ENCODE data around the gene DUSP10.

Gene DUSP10

DNA sequence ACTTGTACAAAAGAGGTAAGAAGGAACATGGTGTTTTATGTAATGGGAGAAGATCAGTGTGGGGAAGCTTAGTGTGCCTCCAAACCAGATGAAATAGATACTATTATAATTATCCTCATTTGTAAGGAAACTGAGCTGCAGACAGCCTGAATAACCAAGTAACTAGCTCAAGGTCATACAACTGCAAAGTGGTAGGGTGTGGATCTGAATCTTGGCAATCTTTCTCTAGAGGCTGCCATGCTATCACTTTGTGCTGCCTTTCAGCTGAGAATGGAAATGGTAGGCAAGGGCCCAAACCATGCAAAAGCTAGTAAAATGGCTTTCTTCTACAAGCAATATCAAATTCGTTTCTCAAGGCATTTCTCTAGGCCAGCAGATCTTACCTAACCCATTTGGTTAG lies 51.0 kb downstream of the DUSP10 start:
- DNase-seq: no peak

DNA sequence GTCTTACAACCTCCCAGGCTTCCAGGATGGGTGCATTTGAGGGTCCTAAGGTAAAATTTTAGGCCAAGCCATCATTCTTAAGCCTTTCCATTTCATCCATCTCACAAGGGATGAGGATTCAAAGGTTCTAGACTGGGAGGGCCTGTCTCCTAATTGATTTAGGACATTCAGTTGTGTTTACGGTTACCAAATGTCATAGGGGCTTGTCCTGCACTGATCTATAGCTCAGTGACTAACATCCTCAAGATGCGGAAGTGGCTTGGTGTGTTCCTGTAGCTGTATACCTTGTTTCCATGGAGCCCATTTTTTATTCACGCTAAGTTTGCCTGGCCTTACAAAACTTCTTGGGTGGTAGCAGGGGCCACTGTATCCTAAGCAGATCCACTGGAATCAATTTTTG lies 52.8 kb downstream of the DUSP10 start:
- DNase-seq: no peak

DNA sequence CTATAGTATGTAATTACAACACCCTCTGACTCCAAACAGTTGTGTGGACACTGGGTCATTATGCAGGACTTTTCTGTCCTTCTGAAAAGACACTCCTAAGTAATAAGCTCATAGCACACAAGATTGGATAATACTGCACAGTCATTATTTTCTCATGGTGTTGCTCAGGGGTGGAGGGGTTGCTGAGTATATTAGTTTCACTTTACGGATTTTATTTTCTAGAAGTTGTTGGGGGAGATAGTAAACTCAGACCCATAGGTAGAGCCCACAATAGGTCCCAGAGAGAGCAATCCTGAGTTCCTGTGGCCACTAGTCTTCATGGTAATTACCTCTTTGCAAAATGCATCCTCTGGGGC lies 53.4 kb downstream of the DUSP10 start:
- no peak for DNase-seq

DNA sequence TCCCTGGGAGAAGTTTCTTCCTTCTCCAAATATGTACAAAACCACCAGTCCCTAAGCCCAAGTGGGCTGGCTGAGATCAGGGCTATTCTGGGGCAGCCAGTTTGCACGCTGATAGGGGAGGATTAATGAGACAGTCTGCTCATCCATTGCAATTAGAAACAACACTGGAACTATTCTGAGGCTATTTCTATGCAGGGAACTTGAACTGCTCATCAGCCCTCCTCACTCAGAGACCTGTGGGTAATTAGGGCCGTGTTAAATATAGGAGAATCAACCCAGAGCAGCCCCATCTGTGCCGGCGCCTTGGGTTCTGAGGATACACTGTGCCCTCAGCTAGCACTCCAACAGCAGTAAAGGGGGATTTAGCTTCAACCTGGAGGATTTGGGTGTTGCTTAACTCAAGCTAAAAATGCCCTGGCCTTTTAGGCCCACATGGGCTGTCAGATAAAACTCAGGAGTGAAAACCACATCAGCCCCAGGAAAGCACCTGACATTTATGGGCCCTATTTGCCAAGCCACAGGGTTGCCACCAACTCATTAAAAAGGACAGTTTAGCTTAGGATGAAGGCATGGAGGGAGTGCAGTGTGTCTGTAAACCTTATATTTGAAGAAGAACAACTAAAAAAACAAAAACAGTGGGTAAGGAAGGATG lies 53.9 kb downstream of the DUSP10 start:
- no peak for DNase-seq

DNA sequence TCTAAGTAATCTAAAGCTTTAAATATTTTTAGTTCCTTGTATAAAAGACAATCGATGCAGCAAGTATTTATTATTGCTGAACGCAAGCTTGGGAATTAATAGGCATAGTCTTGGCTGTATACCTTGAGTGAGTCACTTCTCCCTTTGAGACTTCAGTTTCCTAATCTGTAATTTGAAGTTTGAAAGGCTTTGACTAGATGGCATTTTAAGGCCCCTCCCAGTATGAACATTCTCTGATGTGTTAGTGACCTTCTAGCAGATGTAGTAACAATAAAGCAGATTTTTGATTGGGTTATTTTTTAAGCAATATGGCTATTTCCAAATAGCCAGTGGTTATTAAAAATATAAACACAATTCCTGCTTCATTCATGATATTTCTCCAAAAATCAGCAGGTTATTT lies 58.2 kb downstream of the DUSP10 start:
- DNase-seq: no peak

DNA sequence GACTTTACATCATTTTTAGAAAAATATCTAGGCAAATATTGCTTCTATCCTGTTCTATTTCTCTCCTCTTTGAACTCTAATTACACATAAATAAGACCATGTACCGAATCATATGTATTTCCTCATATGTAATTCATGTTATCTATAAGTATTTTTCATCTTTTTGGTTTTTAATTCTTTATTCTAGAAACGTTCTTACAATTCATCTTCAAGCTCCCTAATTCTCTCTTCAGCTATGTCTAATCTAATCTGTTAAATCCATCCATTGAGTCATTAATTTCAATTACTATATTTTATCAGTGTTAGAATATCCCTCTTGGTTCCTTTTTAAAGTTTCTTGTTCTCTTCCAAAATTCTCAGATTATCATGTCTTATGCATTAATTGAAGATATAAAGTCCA lies 61.8 kb downstream of the DUSP10 start:
- DNase-seq: no peak

DNA sequence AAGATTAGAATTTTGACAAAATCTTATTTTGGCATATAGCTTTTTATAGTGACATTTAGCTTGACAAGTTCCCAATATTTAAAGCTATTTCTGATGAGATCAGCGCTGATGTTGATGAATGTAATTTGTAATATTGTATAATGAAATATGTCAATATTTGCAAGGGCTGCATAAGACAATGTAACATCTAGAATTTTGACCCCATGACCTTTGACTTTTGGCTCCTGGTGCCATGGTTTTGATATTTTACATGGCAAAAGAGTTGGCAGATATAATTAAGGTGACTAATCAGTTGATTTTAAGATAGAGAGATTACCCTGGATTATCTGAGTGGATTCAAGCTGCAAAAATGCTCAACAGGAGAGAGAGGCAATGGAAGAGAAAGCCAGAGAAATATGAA lies 63.9 kb downstream of the DUSP10 start:
- no peak for DNase-seq

DNA sequence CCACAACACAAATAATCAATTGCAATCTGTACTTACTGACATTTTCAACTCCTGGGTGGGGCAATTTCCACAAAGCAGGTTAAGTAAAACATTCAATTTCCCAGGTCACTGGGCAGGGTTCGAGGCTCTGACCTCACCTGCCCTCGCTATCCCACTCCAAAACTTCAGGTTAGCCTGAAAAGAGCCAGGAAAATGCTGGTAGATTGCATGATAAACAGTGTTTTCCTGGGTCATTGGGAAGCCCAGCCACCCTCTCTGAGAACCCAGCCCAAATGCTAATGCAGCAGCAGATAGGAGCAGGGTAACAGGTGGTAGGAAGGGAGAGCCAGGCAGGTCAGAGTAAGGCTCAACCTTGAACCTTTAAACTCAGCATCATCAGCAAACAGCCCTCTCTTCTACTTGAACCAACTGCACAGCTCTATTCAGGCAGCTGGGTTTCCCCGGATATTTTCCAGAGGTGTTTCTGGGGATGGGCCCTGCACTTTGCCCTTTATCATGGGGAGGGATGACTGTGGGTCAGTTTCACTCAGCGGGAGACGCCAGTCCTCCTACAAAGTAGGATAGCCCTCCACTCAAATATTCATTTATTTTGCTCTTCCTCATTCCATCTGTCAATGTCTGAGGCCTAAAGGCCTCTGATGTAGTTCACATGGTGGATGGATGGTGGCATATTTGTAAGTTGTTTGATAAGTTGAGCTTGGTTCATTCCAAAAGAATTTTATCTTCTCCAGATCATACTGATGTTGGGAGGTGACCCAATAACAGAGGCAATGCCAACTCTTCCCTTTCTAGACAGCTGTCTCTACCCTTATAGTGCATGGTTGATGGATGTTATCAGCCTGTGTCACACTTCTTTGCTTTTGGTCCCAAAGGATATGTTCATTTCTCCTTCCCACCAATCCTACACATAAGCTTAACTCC lies 65.7 kb downstream of the DUSP10 start:
- DNase-seq: no peak

DNA sequence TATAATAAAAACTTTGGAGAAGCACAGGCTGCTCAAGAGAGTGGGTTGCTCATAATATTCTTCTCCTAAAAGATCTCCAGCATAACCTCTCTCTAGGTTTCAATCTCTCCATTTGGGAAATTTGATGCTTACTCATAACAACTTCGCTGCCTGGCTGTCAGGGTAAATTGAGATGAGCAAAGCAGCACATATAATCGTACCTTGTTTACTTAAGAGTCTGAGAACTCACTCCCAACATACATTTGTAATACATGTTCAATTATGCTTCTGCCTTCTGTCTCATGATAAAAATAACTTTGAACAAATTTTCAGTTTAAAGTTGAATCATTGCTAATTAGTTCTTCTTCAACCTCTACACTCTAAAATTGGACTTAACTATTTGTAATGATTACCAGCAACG lies 68.9 kb downstream of the DUSP10 start:
- no peak for DNase-seq

DNA sequence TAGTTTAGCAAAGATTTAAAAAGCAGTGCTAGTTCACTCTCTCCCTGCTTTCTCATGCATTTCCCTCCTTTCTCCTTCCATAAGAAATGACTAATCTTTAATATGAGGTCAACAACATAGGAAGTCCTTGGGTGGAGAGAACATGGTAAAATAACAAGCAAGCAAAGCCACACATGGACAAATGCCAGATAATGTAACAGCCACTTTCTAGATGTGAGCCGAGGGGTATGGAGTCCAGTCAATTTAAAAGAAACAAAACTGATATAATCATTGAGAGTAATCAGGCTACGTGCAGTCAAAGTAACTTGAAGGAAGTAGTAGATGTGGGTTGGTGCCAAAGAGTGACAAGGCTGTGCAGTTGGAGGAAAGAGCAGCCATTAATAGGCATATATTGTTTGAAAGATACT lies 69.6 kb downstream of the DUSP10 start:
- no peak for DNase-seq

DNA sequence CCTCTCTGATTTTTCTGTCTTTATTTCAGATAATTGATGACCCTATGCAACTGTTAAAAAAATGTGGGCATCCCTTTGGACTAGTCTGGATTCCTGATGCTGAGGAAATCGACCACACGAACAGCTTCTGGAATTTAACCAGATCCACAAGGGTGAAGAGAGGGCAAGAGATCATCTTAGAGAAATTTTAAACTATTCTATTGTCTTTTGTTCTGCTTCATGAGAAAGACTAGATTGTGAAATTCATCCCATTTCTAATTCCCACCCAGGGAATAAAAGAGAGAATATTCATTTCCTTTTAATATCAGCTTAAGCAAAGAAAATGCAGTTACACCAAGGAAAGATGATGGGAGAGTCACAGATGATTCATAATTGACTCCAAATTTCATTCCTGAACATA lies 71.8 kb downstream of the DUSP10 start:
- DNase-seq: no peak

DNA sequence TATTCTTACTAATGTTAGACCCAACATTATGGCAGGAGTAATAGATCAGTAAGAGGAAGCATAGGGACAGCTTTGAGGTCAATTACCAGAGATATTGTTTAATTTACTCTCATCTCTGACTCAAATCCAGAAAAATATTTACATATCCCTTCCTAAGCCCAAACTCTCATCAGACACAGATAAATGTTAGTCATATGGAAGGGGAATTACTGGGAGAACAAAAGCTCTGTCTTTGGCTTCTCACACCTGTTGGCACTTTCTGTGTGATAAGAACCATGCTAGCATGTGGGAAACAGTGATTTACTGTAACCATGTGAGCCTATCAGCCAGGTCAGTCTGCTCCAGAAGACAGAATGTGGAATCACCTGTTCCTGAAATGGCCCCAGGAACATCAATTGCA lies 72.4 kb downstream of the DUSP10 start:
- no peak for DNase-seq

DNA sequence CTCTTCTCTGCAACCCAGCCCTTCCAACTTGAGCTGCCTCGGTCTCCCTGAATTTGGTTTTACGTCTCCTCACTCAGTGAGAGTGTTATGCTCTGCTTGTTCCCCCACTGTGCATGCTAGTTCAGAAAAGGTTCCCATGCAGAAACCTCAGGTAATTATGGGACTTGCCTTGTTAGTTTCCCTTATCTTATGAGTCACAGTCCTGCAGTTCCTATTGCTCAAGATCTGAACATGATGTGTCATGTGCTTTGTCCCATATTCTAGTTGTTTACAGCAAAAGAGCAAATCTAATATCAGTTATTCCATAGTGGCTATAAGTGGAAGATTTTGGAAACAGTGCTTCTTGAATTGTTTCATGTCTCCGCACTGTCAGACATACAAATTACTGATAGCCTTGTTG lies 74.4 kb downstream of the DUSP10 start:
- no peak for DNase-seq

DNA sequence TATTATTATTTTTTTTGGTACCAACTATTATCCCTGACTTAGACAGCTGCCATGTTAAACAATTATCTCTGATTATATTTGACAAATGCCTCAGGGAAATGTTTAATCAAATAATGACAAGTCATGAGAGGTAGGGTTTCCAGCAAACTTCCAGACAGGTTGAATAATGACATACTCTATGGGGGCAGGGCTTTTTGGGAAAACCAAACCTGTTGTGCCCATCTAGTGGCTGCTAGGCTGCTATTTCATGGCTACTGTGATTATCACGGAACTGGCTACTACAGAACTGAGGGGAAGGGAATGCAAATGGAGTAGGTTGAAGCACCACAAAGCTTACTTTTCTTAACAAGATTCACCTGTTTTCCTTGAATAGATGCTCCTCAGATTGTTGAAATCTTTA lies 77.6 kb downstream of the DUSP10 start:
- DNase-seq: no peak

DNA sequence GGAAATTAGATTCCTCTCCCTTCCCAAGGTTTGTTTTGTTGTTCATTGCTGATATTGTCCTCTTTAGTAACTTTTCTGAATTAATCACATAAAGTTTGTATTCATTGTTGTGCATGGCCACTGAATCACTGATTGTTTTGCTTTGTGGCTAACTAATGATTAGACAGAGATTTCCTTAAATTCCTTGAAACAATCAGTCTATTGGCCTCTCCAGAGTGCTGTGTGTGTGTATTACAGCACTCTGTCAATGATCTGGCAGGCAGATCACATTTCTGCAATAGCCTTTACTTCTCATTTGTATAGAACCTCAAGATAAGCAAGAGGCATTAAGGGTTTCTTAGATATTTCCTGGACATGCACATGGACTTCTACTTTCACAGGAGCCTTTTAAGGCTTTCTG lies 78.6 kb downstream of the DUSP10 start:
- DNase-seq: no peak

DNA sequence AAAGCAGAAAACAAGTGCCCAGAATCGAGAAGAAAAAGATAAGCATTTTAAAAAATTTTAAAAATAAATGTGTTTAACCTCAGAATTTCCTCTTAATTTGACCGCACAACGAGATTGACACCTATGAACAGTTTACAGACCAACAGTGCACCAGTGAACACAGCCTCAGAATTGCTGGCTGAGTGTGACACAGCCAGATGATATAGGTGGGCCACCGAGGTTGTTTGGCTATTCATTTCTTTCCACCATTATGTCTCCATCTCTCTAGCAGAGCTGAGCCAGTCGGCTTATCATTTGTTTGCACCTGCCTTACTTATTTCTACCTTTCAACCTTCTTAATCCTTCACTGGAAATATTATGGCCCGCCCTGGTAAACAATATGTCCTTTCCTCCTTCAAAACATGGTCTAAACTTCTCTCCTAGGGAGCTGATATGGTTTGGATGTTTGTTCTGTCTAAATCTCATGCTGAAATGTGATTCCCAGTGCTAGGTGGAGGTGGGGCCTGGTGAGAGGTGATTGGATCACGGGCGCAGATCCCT lies 86.1 kb downstream of the DUSP10 start:
- DNase-seq: no peak

Data from DMS79 (cell line).